ENCODE data around the gene RPEL1.

RPEL1 gene

DNA sequence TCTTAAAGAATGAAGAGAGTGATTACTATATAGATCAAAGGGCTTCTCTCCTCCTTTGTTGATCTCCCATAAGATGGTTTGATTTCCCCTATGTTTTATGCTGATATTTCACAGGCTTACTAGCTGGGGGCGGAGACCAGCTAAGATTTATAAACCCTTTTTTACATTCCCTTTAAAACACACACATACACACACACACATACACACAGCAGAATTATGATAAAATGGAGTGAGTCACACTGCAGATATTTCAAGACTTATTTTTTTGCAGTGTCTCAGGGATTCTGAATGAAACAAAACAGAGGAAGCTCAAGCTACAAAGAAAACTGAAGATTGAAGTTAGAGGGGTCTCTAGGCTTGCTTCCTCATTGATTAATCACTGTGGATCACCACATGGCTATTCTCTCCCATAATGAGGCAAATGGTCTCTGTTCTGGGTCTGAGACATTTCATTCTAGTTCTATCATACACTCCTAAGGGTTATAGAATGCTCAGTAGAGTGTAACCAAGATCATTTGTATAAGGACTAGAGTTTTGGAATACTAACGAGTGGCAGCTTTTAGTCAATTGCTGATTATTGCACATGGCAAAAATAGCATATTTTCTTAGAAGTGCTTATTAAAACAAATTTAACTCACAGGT is 49.8 kb downstream of the RPEL1 start:
- Histone ChIP-seq H3K4me3 (ENCODE audit: low read length) (no peak overlapping the region), H3K36me3 (ENCODE audit: control insufficient read depth, insufficient read depth, low read length) (no peaks in the 10 kb centered on the region), H3K4me1 (ENCODE audit: control insufficient read depth, insufficient read depth, low read length) (no peaks in the 10 kb centered on the region), H3K27me3 (ENCODE audit: control insufficient read depth, insufficient read depth, low read length) (no peaks in the 10 kb centered on the region), H3K9ac (ENCODE audit: low read length) (no peak overlapping the region), H3K27ac (ENCODE audit: low read depth, low read length) (no peak overlapping the region)
